Neural crest cell (in vitro differentiated cells): Measurements from ENCODE around the gene CTPS1. TPM values are rescaled to one million over a fixed set of nuclear protein-coding genes. Genes with fewer than 3 reads are reported as not detected.

Experiments used
- DNase-seq: peaks from one replicate; pipeline ENCODE4 v3.0.0; 2021; ENCODE audit warnings: low read depth, mixed read lengths, low spot score
- H3K27ac Mint-ChIP-seq: one replicate; pipeline ENCODE4 v1.8.0; 2021; ENCODE audit warnings: mild to moderate bottlenecking, mixed read lengths; ENCODE audit not compliant: unreplicated experiment
- H3K27me3 Mint-ChIP-seq: 2 replicates; pipeline ENCODE4 v1.8.0; 2021; ENCODE audit warnings: low read depth, mild to moderate bottlenecking, mixed read lengths
- H3K36me3 Mint-ChIP-seq: 2 replicates; pipeline ENCODE4 v1.8.0; 2021; ENCODE audit warnings: low read depth, mild to moderate bottlenecking, mixed read lengths
- H3K4me1 Mint-ChIP-seq: 2 replicates; pipeline ENCODE4 v1.8.0; 2021; ENCODE audit warnings: mixed read lengths
- H3K4me3 Mint-ChIP-seq: one replicate; pipeline ENCODE4 v1.8.0; 2021; ENCODE audit warnings: mild to moderate bottlenecking, mixed read lengths
- H3K9me3 Mint-ChIP-seq: 2 replicates; pipeline ENCODE4 v1.8.0; 2021; ENCODE audit warnings: mixed read lengths
- total RNA-seq: library from RNA; stranded (reverse); gene quantifications from 2 replicates; pipeline ENCODE4 v1.2.1, GENCODE V29; 2021
- TF ChIP-seq, protein P1 (sequence below): fragments of 200-600 bp; sonication (generic); conservative IDR thresholded peaks from 2 replicates; pipeline ENCODE4 v1.5.0; 2021; ENCODE audit warnings: antibody characterized with exemption, mild to moderate bottlenecking

The CTPS1 gene
- total RNA-seq, 1 donor from 2014 or later = 114 TPM

DNA sequence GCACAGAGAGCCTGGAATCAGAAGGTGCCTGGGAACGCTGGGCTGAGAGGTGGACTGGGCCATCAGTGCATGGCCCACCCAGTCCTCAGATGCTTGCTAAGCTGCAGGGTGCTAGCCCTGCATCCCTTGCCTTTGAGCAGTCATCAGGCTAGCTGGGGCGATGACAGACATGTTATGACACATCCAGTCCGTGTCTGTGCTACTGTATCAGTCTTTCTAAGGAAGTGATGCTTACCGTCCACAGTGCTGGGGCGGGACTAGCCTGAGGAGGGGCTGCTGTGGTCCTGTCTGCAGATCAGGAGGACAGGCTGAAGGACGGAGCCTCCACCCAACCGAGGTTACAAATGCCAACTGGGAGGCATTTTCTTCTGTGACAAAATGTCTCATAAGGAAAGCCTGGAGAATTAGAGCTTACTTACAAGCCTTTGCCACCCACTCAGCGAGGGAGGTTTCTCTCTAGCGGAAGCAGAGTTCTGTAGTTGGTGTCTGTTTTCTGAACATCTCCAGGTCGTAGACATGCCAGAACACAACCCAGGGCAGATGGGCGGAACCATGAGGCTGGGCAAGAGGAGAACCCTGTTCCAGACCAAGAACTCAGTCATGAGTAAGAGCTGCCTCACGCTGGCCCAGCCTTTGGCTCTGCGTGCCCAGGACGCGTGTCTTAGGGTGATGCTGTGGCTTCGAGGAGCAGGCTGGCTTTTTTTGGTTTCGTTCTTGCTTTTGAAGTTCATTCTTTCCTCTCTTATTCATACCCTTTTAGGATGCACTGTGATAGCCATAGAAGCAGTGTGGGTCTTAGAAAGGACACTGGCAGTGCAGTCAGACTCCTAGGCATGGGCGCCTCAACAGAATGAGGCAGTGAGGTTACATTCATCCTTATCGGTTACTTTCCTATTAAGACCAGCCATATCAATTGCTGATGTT, 27.7 kb downstream of the CTPS1 start:
- H3K4me1 Mint-ChIP-seq = peaks cover 5% of the 10 kb centered on the region
- H3K9me3 Mint-ChIP-seq = no peaks in the 10 kb centered on the region
- H3K36me3 Mint-ChIP-seq = peaks cover 34% of the 10 kb centered on the region
- TF ChIP-seq, protein P1, sequence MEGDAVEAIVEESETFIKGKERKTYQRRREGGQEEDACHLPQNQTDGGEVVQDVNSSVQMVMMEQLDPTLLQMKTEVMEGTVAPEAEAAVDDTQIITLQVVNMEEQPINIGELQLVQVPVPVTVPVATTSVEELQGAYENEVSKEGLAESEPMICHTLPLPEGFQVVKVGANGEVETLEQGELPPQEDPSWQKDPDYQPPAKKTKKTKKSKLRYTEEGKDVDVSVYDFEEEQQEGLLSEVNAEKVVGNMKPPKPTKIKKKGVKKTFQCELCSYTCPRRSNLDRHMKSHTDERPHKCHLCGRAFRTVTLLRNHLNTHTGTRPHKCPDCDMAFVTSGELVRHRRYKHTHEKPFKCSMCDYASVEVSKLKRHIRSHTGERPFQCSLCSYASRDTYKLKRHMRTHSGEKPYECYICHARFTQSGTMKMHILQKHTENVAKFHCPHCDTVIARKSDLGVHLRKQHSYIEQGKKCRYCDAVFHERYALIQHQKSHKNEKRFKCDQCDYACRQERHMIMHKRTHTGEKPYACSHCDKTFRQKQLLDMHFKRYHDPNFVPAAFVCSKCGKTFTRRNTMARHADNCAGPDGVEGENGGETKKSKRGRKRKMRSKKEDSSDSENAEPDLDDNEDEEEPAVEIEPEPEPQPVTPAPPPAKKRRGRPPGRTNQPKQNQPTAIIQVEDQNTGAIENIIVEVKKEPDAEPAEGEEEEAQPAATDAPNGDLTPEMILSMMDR = no peak
- no peak for DNase-seq
- no peak overlapping the region for H3K4me3 Mint-ChIP-seq
- peak overlapping the region; percentile 75 for H3K27ac Mint-ChIP-seq
- H3K27me3 Mint-ChIP-seq = no peaks in the 10 kb centered on the region

DNA sequence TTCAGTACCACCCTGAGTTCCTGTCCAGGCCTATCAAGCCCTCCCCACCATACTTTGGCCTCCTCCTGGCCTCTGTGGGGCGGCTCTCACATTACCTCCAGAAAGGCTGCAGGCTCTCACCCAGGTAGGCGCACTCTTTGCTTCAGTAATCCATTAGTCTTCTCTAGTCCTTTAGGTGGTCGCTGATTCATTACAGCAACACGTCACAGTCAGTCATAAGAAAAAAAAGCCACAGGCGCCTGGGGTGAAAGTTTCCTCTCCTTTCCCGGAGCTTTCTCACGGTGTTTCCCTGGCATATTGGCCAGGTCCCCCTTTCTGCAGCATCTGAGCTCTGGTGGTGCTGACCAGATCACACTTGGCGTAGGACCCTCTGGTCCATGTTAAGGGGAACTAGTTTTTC, 30.0 kb downstream of the CTPS1 start:
- no peak overlapping the region for H3K27ac Mint-ChIP-seq
- no peaks in the 10 kb centered on the region for H3K27me3 Mint-ChIP-seq
- H3K36me3 Mint-ChIP-seq = peaks cover 29% of the 10 kb centered on the region
- peaks cover 5% of the 10 kb centered on the region for H3K4me1 Mint-ChIP-seq
- H3K4me3 Mint-ChIP-seq = no peak overlapping the region
- H3K9me3 Mint-ChIP-seq = no peaks in the 10 kb centered on the region
- DNase-seq = no peak
- TF ChIP-seq, protein P1 = no peak

DNA sequence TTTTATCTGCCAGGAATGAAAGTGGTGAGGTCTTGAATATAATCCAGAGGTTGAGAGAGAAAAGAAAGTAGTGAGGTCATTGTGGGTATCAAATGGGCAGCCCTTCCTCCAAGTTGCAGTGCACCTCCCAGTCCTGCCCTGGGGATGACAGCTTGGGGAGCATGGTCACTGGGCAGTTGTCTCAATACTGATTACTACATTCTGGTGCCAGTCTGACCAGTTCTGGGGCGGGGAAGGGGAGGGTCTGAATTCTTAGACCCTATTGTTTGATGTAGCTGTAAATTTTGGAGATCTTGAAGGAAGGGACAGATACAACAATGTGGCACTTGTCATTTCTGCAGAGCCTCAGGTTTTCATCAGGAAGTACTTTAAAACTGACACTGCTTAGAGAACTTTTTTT, 30.8 kb downstream of the CTPS1 start:
- H3K9me3 Mint-ChIP-seq = no peaks in the 10 kb centered on the region
- DNase-seq = no peak
- peaks cover 10% of the 10 kb centered on the region for H3K4me1 Mint-ChIP-seq
- no peaks in the 10 kb centered on the region for H3K27me3 Mint-ChIP-seq
- no peak overlapping the region for H3K4me3 Mint-ChIP-seq
- H3K27ac Mint-ChIP-seq = no peak overlapping the region
- peaks cover 32% of the 10 kb centered on the region for H3K36me3 Mint-ChIP-seq
- TF ChIP-seq, protein P1 = no peak

- Mint-ChIP-seq H3K27me3 (no peaks in the 10 kb centered on the region), H3K9me3 (no peaks in the 10 kb centered on the region), H3K27ac (no peak overlapping the region), H3K4me3 (no peak overlapping the region), H3K36me3 (peaks cover 25% of the 10 kb centered on the region), H3K4me1 (peaks cover 10% of the 10 kb centered on the region)
- TF ChIP-seq, protein P1 = no peak
- no peak for DNase-seq
These were observed 33.5 kb downstream of the CTPS1 start for GRCh38 chr1:41013024-41013423.

- H3K27me3 Mint-ChIP-seq = no peaks in the 10 kb centered on the region
- H3K36me3 Mint-ChIP-seq = peaks cover 23% of the 10 kb centered on the region
- H3K27ac Mint-ChIP-seq = no peak overlapping the region
- TF ChIP-seq, protein P1 = no peak
- no peak for DNase-seq
- H3K9me3 Mint-ChIP-seq = no peaks in the 10 kb centered on the region
- no peak overlapping the region for H3K4me3 Mint-ChIP-seq
- peaks cover 10% of the 10 kb centered on the region for H3K4me1 Mint-ChIP-seq
These were observed 34.3 kb downstream of the CTPS1 start for GRCh38 chr1:41013796-41014195.
